CD4-positive, alpha-beta T cell treated with Interferon alpha-2 for 1 hour (primary cell): ENCODE data around the gene ALG6.

Experiments
- DNase-seq, 2 donors: peaks; one replicate each; pipeline ENCODE4 v3.0.0-alpha.2; 2020 to 2022

ALG6 gene

GRCh38 chr1:63367215-63368103 lies at the start of gene ALG6:
TSS of gene ALG6 (plus strand) at chr1:63367627. CDS start at chr1:63370978, 3,351 bp downstream.
- DNase-seq, result peak; percentile 92 to 93

GRCh38 chr1:63317817-63318152 lies 49.6 kb upstream of the ALG6 start:
- no peak for DNase-seq

- no peak for DNase-seq
Observed at GRCh38 chr1:63318201-63318979, 49.0 kb upstream of the ALG6 start.

GRCh38 chr1:63319046-63320021 lies 48.1 kb upstream of the ALG6 start:
- DNase-seq, result no peak

- DNase-seq, result no peak
Observed at GRCh38 chr1:63320022-63320721, 47.3 kb upstream of the ALG6 start.

- no peak for DNase-seq
Observed at GRCh38 chr1:63321066-63321784, 46.2 kb upstream of the ALG6 start.

- no peak for DNase-seq
Observed at GRCh38 chr1:63321785-63322113, 45.7 kb upstream of the ALG6 start.

GRCh38 chr1:63322114-63322943 lies 45.1 kb upstream of the ALG6 start, which contains the start of gene FOXD3:
TSS of gene FOXD3 (plus strand) at chr1:63322567. CDS start at chr1:63323059, 492 bp downstream.
- peak; percentile 28 to 31 for DNase-seq

- peak; percentile 48 to 52 for DNase-seq
Observed at GRCh38 chr1:63322944-63323864, 44.2 kb upstream of the ALG6 start.

- DNase-seq, result no peak
Observed at GRCh38 chr1:63323865-63324778, 43.3 kb upstream of the ALG6 start.

GRCh38 chr1:63324779-63325119 lies 42.7 kb upstream of the ALG6 start:
- no peak for DNase-seq

- DNase-seq, result no peak
Observed at GRCh38 chr1:63325279-63325985, 42.0 kb upstream of the ALG6 start.

- DNase-seq, result no peak
Observed at GRCh38 chr1:63326106-63326472, 41.3 kb upstream of the ALG6 start.

- peak in 1 of 2 donors; percentile 7 for DNase-seq
Observed at GRCh38 chr1:63326473-63327380, 40.7 kb upstream of the ALG6 start.

GRCh38 chr1:63327417-63328054 lies 39.9 kb upstream of the ALG6 start:
- peak; percentile 35 to 46 for DNase-seq

GRCh38 chr1:63328122-63328521 lies 39.3 kb upstream of the ALG6 start:
- DNase-seq, result no peak
